Measurements from ENCODE around the gene SLC7A6. TPM values are rescaled to one million over a fixed set of nuclear protein-coding genes. Genes with fewer than 3 reads are reported as not detected.

The SLC7A6 gene
- total RNA-seq, 2 experiments from 2014 or later = 53.1 to 79.5 TPM

DNA sequence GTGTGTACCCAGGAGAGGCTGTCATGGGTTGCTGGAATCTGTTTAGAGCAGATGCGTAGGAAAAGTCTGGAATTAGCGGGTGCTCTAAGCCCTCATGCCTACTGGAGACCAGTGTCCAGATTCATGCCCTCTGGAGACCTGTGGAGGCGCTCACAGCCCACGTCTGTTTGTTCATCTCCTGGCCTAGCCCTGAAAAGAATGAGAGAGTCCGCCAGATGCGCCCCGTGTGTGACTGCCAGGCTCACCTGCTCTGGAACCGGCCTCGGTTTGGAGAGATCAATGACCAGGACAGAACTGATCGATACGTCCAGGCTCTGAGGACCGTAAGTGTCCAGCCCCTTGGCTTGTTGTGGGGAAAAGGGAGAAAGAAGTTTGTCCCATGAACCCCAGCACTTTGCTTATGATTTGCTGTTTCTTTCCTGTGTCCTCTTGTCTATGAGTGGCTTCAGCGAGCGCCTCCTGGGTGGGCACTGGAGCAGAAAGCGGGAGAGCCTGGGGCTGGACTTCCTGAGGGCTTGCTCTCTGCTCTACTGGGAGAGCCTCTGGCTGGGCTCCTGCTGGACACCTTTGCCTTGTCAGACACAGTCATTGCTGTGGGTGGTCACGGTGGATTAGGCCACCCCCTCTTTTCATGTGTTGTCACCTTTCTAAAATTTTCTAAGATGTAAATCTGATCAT, 81.8 kb downstream of the SLC7A6 start:
- Histone ChIP-seq H3K27ac (ENCODE audit: low read depth, low read length, poor library complexity, severe bottlenecking) (no peak overlapping the region), H3K4me2 (ENCODE audit: low read length) (no peak overlapping the region), H3K79me2 (ENCODE audit: insufficient read depth, low read depth, low read length) (no peaks in the 10 kb centered on the region), H3K4me3 (ENCODE audit: low read depth, low read length, poor library complexity, severe bottlenecking) (no peak overlapping the region), H4K20me1 (ENCODE audit: insufficient read depth, low read length) (no peaks in the 10 kb centered on the region), H3K9me3 (ENCODE audit: low read length) (no peaks in the 10 kb centered on the region), H3K36me3 (ENCODE audit: insufficient read depth, low read length) (peaks cover 94% of the 10 kb centered on the region), H2AFZ (ENCODE audit: low read length) (no peak overlapping the region), H3K9me2 (ENCODE audit: insufficient read depth, low read length) (no peaks in the 10 kb centered on the region), H3K4me1 (ENCODE audit: insufficient read depth, low read length, poor library complexity, severe bottlenecking) (no peaks in the 10 kb centered on the region)
- ChIA-PET CTCF (ENCODE audit: unreplicated experiment) (no interaction called here), POLR2A (no interaction called here)
- no peak for DNase-seq (ENCODE audit: low spot score)
- intact Hi-C loops (cut with micrococcal nuclease; ENCODE audit: unreplicated experiment) = no loop called here
- TF ChIP-seq, protein P1, sequence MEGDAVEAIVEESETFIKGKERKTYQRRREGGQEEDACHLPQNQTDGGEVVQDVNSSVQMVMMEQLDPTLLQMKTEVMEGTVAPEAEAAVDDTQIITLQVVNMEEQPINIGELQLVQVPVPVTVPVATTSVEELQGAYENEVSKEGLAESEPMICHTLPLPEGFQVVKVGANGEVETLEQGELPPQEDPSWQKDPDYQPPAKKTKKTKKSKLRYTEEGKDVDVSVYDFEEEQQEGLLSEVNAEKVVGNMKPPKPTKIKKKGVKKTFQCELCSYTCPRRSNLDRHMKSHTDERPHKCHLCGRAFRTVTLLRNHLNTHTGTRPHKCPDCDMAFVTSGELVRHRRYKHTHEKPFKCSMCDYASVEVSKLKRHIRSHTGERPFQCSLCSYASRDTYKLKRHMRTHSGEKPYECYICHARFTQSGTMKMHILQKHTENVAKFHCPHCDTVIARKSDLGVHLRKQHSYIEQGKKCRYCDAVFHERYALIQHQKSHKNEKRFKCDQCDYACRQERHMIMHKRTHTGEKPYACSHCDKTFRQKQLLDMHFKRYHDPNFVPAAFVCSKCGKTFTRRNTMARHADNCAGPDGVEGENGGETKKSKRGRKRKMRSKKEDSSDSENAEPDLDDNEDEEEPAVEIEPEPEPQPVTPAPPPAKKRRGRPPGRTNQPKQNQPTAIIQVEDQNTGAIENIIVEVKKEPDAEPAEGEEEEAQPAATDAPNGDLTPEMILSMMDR (conservative IDR thresholded peaks at IDR 0.05; ENCODE audit: low read length) = no peak
- no peak for TF ChIP-seq EZH2phosphoT487 (IDR thresholded peaks at IDR 0.05; ENCODE audit: borderline replicate concordance, low read depth, low read length)
- no TSS peak for BruUV-seq (replicated peaks)

DNA sequence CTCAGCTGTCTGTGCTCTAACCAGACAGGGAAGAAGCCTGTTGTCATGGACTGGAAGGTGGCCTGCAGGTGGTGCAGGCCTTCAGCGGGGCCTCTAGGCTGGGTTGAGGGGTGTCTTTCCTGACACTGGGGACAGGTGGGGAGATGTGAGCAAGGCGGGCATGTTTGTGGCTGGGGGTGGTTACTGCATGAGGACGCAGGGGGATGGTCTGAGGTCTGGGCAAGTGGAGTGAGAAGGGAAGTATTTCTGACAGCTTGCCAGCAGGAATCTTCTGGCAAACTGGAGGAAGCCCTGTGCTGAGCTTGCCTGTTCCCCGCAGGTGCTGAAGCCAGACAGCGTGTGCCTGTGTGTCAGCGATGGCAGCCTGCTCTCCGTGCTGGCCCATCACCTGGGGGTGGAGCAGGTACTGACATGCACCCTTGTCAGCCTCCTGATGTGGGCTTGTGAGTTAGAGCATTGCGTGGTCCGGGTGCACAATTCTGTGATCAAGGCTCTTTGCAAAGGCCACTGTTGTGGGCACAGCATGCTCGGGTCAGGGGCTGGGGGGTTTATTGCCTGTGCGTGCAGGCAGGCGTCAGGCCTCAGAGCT, 82.7 kb downstream of the SLC7A6 start:
- intact Hi-C loops (cut with micrococcal nuclease; ENCODE audit: unreplicated experiment) = no loop called here
- no peak overlapping the region for H2AFZ ChIP-seq (ENCODE audit: low read length)
- ChIA-PET CTCF (ENCODE audit: unreplicated experiment) (no interaction called here), POLR2A (interaction anchor here (0.7 kb wide), 1 partner anchor 485 kb away, joined by 3 read pairs; no protein-coding TSS in a partner anchor)
- no TSS peak for BruUV-seq (replicated peaks)
- H3K9me3 ChIP-seq (ENCODE audit: low read length) = no peaks in the 10 kb centered on the region
- no peak overlapping the region for H3K4me3 ChIP-seq (ENCODE audit: low read depth, low read length, poor library complexity, severe bottlenecking)
- no peaks in the 10 kb centered on the region for H3K9me2 ChIP-seq (ENCODE audit: insufficient read depth, low read length)
- no peak overlapping the region for H3K27ac ChIP-seq (ENCODE audit: low read depth, low read length, poor library complexity, severe bottlenecking)
- no peak for DNase-seq (ENCODE audit: low spot score)
- TF ChIP-seq, protein P1 (conservative IDR thresholded peaks at IDR 0.05; ENCODE audit: low read length) = no peak
- no peak for TF ChIP-seq EZH2phosphoT487 (IDR thresholded peaks at IDR 0.05; ENCODE audit: borderline replicate concordance, low read depth, low read length)
- no peaks in the 10 kb centered on the region for H3K79me2 ChIP-seq (ENCODE audit: insufficient read depth, low read depth, low read length)
- H3K4me1 ChIP-seq (ENCODE audit: insufficient read depth, low read length, poor library complexity, severe bottlenecking) = no peaks in the 10 kb centered on the region
- H3K36me3 ChIP-seq (ENCODE audit: insufficient read depth, low read length) = peaks cover 93% of the 10 kb centered on the region
- no peaks in the 10 kb centered on the region for H4K20me1 ChIP-seq (ENCODE audit: insufficient read depth, low read length)
- no peak overlapping the region for H3K4me2 ChIP-seq (ENCODE audit: low read length)

DNA sequence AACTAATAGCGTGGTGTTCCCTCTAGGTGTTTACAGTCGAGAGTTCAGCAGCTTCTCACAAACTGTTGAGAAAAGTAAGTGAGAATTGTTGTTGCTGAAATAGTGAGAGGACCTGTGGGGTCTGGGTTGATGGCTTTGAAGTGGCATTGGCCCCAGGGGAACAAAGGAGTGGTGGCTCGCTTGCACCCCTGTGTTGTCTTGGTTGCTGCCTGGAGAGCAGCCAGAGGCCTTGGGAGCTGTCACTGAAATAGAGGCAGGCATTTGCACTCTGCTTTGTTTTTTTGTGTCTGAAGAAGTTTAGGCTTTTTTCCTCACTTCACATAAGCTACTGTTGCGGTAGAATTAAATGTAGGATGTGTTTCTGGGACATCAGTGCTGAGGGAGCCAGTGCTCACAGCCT, 83.3 kb downstream of the SLC7A6 start:
- peaks cover 93% of the 10 kb centered on the region for H3K36me3 ChIP-seq (ENCODE audit: insufficient read depth, low read length)

More for the DNA sequence above, 83.3 kb downstream of the SLC7A6 start:
- H3K9me3 ChIP-seq (ENCODE audit: low read length) = no peaks in the 10 kb centered on the region
- POLR2A ChIA-PET = no interaction called here
- TF ChIP-seq, protein P1 (conservative IDR thresholded peaks at IDR 0.05; ENCODE audit: low read length) = no peak
- TF ChIP-seq EZH2phosphoT487 (IDR thresholded peaks at IDR 0.05; ENCODE audit: borderline replicate concordance, low read depth, low read length) = no peak
- no peaks in the 10 kb centered on the region for H3K79me2 ChIP-seq (ENCODE audit: insufficient read depth, low read depth, low read length)
- CTCF ChIA-PET (ENCODE audit: unreplicated experiment) = no interaction called here
- no peaks in the 10 kb centered on the region for H3K4me1 ChIP-seq (ENCODE audit: insufficient read depth, low read length, poor library complexity, severe bottlenecking)
- DNase-seq (ENCODE audit: low spot score) = no peak
- intact Hi-C loops (cut with micrococcal nuclease; ENCODE audit: unreplicated experiment) = no loop called here
- BruUV-seq (replicated peaks) = no TSS peak
- no peaks in the 10 kb centered on the region for H4K20me1 ChIP-seq (ENCODE audit: insufficient read depth, low read length)
- no peak overlapping the region for H3K4me2 ChIP-seq (ENCODE audit: low read length)
- H3K9me2 ChIP-seq (ENCODE audit: insufficient read depth, low read length) = no peaks in the 10 kb centered on the region
- no peak overlapping the region for H3K4me3 ChIP-seq (ENCODE audit: low read depth, low read length, poor library complexity, severe bottlenecking)
- no peak overlapping the region for H3K27ac ChIP-seq (ENCODE audit: low read depth, low read length, poor library complexity, severe bottlenecking)
- H2AFZ ChIP-seq (ENCODE audit: low read length) = no peak overlapping the region

Data from OCI-LY7 (cell line).